Mesenteric fat pad (tissue), 1 donor: ENCODE measurements around the gene TMEM156. TPM values are rescaled to one million over a fixed set of nuclear protein-coding genes. Genes with fewer than 3 reads are reported as not detected.
"Not testable (repeated sequence)": the region's sequence is repeated elsewhere in the genome, so short reads cannot be mapped to it uniquely, and the experiment has no call there.

Experiments
- DNase-seq: peaks from one replicate; pipeline ENCODE4 v3.0.0-alpha.2; 2020; ENCODE audit warnings: low spot score
- total RNA-seq: library from RNA; stranded (reverse); fragmentation: NEBNext Ultra II Directional; extraction: Animal tissue kit (Norgen Biotek cat#: 25700); gene quantifications from one replicate; pipeline ENCODE4 v1.2.1, GENCODE V29; 2021
- donor health status: DM: yes; HTN: yes; CAD: no.

The TMEM156 gene
- total RNA-seq, 1 donor from 2014 or later, result 0.96 TPM

DNA sequence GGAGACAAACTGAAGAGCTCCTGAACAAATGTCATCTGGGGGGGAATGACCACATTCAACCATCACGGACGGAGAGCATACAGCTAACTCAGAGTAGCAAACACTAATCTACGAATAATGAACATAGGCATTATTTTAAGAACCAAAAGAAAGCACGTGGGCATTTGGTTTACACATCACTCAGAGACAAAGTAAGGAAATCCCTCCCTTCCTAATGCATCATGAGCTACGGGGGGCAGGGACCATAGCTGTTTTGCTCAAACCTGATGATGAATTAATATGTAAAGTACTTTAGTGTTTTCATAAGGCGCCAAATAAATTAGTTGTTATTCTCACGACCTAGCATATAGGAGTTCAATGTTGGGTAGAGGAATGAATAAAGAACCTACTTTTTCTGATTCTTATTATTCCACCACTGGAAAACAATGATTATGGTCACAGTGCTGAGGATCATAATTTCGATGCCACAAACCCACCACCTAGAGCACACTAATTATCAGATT is 11.7 kb upstream of the TMEM156 start:
- no peak for DNase-seq

DNA sequence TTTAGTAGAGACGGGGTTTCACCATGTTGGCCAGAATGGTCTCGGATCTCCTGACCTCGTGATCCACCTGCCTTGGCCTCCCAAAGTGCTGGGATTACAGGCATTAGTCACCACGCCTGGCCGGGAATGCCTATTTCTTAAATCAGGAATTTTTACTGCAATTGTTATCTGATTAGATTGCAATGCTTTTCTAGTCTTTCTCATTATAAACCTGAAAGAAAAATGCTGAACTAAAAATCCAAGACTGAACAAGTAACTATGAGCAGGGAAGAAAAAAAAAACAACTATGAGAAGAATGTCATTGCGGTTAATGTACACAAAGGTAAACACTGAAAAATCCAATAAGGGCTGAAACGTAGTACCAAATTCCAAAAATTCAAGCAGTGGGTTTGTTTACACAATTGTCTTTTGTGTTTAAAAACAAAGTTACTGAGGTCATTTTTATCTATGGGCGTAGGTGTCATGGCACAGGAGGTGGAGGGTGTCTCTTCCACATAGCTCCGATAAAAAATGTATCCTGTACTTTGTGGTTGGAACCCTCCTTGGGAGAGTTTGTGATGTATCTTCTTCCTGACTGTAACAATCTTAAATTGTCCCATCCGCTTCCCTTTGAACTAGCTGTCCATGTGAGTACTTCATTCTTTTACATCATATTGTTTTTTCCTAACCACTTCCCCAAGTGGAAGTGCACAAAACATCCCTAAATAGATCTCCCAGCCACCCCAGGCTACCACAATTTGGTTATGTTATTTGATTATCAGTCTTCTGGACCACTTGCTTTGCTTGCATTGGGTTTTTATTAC is 11.1 kb upstream of the TMEM156 start:
- no peak for DNase-seq

DNA sequence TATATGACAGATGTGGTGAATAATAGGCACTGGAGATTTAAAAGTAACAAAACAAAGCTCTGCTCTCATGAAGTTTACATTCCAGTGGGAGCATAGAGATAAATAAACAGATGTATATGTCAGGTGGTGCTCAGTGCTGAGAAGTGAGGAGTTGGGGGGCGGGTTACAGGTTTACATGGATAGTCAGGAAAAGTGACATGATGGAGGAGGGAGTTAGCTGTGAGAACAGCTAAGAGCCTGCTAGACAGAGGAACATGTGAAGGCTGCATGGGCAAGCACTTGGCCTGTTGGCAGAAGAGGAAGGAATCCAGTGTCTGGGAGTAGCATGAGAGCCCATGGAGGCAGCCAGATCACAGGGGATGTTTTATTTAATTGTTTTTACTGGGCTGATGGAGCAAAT is 10.2 kb upstream of the TMEM156 start:
- no peak for DNase-seq

DNA sequence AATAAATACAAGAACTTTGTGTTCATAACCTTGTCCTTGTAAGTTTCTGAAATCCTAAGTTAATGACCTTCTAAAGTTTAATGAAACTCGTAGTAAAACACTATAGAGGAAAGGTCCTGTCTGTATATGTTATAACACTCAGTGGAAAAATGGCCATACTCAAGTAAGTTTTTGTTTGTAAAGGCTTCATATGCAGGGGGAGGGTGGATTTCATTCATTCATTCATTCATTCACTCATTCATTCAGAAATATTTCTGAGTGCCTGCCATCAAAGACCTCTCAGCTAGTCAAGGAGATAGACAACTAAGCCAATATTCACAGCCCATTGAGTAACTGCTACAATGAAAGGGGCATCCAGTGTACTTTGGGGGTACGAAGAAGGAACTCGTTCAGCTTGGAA is 6.9 kb upstream of the TMEM156 start:
- no peak for DNase-seq

DNA sequence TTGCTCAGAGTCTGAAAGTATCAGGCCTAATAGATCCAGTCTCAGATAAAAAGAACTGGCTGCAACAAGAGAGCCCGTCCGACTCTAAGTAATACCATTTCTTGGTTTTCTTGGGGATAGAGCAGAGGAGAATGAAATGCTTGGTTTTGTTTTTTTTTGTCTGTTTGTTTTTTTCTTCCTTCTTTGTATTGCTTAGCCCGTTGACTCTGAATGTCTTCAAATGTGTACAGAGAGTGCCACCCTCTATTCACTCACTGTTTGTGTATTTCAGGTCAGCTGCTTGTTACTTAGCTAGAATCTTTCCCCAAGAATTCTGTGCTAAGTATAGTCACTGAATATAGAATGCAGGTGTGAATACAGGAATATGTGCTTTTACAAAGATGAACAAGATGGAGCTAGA is 5.7 kb upstream of the TMEM156 start:
- DNase-seq, result no peak

DNA sequence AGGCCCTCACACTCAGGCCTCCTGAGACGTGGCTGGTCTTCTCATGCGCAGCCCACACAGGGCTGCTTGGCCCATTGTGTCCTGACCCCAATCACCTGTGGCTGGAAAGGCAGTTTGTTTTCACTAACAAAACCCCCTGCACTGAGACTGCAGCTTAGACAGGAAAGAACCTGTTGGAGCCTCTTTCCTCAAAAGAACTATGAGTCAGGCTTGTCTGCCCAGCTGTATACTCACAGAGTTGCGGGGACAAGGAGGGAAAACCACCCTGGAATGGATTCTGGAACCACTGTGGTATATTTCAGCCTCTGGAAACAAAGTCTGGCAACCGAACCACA is 5.2 kb upstream of the TMEM156 start:
- no peak for DNase-seq

DNA sequence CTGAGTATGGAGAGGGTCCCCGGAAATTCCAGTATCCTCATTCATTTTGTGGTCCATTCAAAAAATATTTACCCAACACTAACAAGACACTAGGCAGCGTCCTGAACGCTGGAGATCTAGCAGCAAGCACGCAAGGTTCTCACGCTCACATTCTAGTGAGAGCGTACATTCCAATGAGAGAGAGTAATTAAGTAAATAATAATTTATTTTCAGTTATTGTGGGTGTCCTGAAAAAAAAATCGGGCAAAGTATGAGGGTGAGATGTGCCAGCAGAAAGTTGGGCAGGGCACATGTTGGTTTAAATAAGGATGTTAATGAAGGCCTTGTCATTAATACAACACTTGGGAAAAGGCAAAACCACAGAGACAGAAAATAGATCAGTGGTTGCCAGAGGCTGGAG is 4.0 kb upstream of the TMEM156 start:
- DNase-seq, result no peak

DNA sequence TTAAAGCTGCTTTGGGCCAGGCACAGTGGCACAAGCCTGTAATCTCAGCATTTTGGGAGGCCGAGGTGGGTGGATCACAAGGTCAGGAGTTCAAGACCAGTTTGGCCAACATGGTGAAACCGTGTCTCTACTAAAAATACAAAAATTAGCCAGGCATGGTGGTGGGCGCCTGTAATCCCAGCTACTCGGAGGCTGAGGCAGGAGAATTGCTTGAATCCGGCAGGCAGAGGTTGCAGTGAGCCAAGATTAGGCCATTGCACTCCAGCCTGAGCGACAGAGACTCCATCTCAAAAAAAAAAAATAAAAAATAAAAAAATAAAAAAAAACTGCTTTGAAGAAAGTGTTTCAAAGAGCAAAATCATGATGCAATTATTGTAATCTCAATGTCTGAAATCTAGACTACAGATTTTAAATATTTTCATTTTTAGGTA is 604 bp downstream of the TMEM156 start:
- not testable (repeated sequence) for DNase-seq

DNA sequence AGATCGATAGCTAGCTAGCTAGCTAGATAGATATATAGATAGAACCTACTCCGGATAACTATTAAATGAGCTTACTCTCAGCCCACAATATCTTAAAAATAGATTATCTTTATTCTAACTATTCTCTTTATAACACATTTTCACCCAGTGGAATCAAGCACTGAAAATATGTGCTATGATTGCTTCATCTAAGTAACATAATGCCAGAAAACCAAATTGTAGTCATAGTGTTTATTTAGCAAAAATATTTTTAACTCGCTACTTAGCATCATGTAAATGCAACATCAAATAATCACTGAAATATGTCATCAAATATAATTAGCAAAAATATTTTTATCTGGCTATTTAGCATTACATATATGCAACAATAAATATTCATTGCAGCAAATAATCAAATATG is 1.5 kb downstream of the TMEM156 start:
- DNase-seq, result no peak

DNA sequence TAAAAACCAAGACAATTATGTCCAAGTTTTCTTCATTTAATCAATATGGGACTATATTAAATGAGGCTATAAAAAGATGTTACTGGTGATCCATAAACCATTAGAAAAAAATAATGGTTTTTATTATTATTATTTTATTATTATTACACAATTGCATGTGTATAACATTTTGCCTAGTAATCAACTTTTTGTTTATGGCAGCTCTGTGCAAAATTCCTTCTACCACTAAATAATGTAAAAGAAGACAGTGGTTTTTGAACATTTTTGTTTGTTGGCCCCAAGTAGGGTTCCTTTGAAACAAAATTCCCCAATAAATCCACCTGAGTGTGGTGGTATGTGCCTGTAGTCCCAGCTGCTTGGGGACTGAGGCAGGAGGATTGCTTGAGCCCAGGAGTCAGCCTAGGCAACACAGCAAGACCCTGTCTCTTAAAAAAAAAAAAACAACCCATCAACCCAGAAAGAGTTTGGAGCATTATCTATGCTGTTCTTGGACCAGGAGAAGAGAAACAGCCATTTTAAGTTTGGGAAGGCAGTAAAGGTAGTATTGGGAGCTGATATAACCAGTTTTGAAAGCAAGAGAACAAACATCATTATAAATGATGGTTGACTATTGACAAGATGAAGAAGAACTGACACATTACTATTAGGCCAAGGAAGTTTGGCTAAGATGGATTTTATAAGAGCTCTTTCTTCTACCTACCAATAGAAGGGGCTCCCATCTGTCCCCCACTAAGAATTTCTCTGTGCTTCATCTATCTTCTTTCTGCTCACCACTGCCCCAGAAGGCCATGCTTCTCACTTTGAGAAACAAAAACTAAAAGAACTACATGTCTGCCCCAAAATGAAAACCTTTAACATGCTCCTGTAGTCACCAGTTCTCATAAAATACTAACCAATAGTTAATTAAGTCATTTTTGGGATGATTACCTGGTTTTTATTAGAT is 2.2 kb downstream of the TMEM156 start:
- DNase-seq, result no peak

DNA sequence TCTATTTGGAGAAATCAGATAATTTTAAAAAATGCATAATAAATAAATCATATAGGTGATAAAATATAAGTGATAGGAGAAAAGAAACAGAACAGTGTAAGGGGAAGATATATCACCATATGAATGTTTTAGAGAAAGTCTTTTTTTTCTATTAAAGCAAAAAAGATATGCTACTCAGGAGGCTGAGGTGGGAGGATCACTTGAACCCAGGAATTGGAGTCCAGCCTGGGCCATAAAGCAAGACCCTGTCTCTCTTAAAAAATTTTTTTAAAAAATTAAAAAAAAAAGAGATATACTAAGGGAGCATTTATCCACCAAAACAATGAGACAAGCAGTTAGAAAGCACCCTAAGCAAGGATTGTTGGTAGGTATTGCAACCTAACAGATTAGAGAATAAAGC is 6.1 kb downstream of the TMEM156 start:
- no peak for DNase-seq

DNA sequence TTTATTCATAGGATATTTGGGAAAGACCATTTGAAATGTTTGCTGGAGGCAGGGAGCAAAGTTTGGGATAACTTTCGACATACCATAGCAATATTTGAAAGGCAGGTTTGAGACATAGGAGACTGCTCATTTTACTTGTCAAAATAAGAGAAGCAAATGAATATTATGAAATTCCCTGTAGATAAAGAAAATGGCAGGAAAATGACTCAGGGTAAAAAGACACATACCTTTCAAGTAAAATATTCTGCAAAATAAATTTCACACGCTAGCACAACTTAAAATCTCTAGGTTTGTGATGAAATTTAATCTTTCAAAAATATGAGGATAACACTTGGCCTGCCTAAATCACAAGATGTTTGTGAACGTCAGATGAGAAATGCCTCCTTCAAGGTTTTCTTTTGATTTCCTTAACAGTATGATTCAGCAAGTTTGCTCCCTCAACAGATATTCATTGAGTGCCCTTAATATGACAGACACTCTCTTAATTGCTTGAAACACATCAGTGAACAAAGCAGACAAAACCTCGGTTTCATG is 6.6 kb downstream of the TMEM156 start:
- no peak for DNase-seq

DNA sequence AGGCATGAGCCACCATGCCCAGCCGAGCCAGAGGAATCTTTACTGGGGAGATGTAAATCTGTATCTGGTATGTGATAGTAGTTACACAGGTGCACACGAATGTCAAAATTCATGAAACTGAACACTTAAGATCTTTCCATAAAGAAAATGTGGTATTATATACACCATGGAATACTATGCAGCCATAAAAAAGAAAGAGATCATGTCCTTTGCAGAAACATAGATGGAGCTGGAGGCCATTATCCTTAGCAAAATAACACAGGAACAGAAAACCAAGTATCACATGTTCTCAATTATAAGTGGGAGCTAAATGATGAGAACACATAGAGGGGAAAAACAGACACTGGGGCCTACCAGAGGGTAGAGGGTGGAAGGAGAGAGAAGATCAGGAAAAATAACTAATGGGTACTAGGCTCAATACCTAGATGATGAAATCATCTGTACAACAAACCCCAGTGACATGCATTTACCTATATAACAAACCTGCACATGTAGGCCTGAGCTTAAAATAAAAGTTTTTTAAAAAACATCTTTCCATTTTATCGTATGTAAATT is 7.8 kb downstream of the TMEM156 start:
- no peak for DNase-seq

DNA sequence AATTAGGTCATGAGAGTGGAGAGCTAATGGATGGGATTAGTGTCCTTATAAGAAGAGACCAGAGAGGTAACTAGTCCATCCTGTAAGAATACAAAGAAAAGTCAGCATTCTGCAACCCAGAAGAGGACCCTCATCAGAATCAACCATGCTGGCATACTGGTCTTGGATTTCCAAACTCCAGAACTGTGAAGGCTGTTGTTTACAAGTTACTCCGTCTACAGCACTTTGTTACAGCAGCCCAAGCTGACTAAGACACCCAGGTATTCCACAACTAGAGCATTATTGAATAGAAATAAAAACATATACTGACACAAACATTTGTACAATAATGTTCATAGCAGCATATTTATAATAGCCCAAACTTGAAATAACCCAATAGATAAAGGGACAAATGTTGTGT is 9.2 kb downstream of the TMEM156 start:
- DNase-seq, result no peak

DNA sequence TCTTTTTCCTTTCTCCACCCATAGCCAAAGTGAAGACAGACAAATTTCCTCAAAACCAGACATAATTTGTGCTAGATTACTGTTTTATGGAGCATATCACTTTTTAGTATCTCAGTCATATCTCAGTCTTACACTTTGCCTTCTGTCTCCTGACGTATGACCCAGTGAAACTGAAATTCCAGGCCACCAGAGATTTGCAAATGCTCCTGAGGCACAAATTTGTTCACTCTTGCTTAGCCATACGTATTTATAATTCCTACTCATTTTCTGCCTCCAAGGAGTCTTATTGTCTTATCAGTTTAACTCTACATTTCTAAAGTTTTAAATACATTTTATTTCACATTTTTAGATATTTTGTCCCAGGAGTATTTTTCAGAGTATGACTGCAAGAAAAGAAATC is 10.0 kb downstream of the TMEM156 start:
- DNase-seq, result no peak

DNA sequence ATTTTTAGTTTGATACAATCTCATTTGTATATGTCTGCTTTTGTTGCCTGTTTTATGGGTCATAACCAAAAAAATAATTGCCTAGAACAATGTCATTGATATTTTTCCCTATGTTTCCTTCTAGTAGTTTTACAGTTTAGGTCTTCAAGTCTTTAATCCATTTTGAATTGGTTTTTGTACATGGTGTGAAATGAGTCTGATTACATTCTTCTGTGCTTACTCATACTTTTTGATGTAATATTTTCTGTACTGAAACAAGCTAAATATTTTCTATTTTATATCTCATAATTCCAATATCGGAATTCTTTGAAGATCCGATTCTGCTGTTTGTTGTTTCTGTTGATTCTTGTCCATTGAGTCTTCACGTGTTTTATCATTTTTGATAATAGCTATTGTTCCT is 10.6 kb downstream of the TMEM156 start:
- no peak for DNase-seq

DNA sequence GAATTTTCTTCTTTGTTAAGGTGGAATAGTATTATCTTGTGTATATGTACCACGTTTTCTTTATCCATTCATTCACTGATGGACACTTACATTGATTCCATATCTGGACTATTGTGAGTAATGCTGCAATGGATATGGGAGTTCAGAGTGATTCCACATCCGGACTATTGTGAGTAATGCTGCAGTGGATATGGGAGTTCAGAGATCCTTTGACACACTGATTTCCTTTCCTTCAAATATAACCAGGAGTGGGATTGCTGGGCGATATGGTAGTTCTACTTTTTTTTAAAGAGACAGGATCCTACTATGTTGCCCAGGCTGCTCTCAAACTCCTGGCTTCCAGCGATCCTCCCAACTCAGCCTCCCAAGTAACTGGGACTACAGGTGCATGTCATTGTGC is 12.1 kb downstream of the TMEM156 start:
- no peak for DNase-seq

DNA sequence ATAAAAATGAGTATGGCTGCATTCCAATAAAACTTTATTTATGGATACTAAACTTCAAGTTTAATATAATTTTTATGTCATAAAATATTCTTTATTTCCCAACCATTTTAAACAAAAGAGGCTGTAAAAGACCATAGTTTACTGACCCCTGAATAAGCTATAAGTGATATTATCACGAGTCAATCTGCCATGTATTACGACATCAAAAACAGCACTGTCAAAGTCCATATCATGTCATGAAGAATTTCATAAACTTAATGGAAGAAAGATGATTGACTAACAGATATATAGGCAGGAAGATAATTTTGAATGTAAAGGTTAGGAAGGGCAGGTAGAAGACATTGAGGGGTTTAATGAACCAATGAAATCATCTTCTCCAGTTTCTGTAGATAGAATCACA is 18.2 kb downstream of the TMEM156 start:
- DNase-seq, result no peak

DNA sequence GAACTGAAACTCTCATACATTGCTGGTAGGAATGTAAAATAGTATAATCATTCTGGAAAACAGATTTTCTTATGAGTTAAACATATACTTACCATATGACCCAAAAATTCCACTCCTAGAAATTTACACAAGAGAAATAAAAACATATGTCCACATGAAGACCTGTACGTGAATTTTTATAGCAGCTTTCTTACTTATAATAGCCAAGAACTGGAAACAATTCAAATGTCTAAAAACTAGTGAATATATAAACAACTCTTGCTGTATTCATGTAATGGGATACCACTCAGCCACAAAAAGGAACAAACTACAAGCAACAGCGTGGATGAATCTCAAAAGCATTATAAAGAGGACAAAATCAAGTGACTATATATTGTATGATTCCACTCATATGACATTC is 27.5 kb downstream of the TMEM156 start:
- no peak for DNase-seq

DNA sequence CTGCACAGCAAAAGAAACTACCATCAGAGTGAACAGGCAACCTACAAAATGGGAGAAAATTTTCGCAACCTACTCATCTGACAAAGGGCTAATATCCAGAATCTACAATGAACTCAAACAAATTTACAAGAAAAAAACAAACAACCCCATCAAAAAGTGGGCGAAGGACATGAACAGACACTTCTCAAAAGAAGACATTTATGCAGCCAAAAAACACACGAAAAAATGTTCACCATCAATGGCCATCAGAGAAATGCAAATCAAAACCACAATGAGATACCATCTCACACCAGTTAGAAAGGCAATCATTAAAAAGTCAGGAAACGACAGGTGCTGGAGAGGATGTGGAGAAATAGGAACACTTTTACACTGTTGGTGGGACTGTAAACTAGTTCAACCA is 30.2 kb downstream of the TMEM156 start:
- DNase-seq, result not testable (repeated sequence)

DNA sequence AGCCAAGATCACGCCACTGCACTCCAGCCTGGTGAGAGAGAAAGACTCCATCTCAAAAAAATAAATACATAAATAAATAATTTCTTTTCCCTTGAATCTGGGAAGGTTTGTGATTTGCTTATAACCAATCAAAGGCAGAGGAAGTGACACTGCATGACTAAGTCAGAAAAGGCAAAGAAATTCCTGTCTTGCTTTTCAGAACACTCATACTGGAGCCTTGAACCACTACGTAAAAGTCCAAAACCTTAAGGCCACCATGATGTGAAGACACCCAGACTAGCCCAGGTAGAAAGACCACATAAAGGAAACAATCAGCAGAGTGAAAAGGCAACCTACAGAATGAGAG is 36.6 kb downstream of the TMEM156 start:
- no peak for DNase-seq

DNA sequence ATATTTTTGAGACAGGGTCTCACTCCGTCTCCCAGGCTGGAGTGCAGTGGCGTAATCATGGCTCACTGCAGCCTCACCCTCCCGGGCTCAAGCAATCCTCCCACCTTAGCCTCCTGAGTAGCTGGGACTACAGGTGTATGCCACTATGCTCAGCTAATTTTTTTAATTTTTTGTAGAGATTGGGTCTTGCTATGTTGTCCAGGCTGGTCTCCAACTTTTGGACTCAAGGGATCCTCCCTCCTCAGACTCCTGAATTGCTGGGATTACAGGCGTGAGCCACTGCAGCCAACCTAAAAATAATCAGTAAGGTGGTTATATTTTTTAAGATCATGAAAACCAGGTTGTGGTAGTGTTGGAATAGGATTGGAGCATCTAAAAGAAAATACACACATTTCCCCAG is 38.1 kb downstream of the TMEM156 start:
- DNase-seq, result no peak
